NCI-H1436 treated with DMSO at 0.1 percent for 48 hours (cell line): Measurements from ENCODE around the gene DDIT3.
A peak's percentile ranks its signal among the peaks of the same experiment; 100 is the strongest.
"Not testable (repeated sequence)": the region's sequence is repeated elsewhere in the genome, so short reads cannot be mapped to it uniquely, and the experiment has no call there.

Source experiments
- DNase-seq: peaks from one replicate; lab custom pipeline; 2025; lab: John Stamatoyannopoulos, UW

Gene DDIT3, protein sequence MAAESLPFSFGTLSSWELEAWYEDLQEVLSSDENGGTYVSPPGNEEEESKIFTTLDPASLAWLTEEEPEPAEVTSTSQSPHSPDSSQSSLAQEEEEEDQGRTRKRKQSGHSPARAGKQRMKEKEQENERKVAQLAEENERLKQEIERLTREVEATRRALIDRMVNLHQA

GRCh38 chr12:57520053-57520818 is at the start of gene DDIT3:
Gene DDIT3, minus strand, starts transcription at chr12:57520514. Its CDS starts 3,108 bp downstream, at chr12:57517406.
- DNase-seq = peak; percentile 89

- DNase-seq = no peak
These were observed 49.5 kb upstream of the DDIT3 start for GRCh38 chr12:57569858-57570257.

DNA sequence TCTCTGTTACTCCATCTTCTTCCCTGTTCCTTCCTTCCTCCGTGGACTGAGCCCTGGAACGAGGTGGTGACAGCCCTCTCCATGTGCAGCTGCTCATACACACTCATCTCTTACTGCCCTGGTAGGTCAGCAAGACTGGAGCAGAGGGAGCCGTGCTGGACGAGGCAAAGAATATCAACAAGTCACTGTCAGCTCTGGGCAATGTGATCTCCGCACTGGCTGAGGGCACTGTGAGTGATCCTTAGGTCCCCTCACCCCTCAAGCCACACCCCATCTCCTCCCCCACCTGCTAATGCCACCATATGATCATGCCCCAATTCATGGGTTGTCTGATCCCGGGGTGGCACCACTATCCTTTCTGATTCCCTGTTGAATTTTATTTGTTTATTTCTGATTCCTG is 48.5 kb upstream of the DDIT3 start:
- no peak for DNase-seq

GRCh38 chr12:57564178-57564740 is 43.9 kb upstream of the DDIT3 start:
- no peak for DNase-seq

GRCh38 chr12:57563358-57563757 is 43.0 kb upstream of the DDIT3 start:
- DNase-seq = no peak

DNA sequence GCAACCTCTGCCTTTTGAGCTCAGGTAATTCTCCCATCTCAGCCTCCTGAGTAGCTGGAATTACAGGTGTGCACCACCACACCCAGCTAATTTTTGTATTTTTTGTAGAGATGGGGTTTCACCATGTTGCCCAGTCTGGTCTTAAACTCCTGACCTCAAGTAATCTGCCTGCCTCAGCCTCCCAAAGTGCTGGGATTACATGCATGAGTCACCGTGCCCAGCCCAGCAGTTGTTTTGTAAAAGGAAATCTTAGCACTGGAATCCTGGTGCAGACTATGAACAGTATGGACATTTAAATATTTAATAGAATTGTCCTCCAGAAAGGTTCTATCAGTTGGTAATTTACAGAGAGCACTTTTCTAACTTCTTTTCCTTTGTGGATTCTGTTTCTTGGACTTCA is 40.8 kb upstream of the DDIT3 start:
- not testable (repeated sequence) for DNase-seq

DNA sequence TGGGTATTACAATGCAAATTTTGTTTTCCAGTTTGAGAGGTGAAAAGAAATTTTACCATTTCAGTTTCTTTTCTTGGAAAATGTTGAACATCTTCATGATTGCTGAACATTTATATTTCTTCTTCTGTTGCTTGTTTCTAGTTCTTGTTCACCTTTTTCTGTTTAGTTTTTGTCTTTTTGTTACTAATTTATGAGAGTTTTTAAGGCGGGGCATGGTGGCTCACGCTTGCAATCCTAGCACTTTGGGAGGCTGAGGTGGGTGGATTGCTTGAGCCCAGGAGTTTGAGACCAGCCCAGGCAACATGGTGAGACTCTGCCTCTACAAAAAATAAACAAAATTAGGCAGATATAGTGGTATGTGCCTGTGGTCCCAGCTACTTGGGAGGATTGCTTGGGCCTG is 40.2 kb upstream of the DDIT3 start:
- DNase-seq = no peak

DNA sequence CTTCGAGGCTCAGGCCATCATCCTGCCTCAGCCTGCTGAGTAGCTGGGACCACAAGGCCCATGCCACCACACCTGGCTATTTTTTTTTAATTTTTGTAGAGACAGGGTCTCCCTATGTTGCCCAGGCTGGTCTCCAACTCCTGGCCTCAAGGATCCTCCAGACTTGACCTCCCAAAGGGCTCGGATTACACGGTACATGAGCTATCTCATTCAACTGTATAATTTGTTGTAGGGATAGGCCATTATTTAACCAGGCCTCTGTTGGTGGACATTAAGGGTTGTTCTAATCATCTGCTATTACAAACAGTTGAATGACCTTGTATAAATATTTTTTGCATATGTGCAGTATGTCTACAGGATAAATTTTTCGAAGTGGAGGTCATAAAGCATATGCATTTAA is 38.5 kb upstream of the DDIT3 start:
- no peak for DNase-seq

DNA sequence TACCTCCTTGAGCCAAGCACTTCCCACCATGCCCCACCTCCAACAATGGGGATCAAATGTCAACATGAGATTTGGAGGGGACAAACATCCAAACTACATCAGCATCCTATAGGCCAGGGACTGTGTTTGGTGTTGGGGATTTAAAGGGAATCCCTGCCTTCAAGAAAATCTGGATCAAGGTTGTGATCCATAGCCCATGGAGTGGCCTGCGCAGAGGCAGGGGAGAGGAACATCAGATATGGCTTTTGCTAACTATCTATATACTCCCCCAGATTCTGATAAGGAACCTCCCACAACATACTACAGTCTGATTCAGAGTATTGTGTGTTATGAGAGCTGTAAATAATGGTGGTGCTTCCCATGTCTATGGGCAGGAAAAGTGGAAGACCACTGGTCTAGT is 34.6 kb upstream of the DDIT3 start:
- no peak for DNase-seq

GRCh38 chr12:57554453-57554852 is 34.1 kb upstream of the DDIT3 start:
- DNase-seq = no peak

DNA sequence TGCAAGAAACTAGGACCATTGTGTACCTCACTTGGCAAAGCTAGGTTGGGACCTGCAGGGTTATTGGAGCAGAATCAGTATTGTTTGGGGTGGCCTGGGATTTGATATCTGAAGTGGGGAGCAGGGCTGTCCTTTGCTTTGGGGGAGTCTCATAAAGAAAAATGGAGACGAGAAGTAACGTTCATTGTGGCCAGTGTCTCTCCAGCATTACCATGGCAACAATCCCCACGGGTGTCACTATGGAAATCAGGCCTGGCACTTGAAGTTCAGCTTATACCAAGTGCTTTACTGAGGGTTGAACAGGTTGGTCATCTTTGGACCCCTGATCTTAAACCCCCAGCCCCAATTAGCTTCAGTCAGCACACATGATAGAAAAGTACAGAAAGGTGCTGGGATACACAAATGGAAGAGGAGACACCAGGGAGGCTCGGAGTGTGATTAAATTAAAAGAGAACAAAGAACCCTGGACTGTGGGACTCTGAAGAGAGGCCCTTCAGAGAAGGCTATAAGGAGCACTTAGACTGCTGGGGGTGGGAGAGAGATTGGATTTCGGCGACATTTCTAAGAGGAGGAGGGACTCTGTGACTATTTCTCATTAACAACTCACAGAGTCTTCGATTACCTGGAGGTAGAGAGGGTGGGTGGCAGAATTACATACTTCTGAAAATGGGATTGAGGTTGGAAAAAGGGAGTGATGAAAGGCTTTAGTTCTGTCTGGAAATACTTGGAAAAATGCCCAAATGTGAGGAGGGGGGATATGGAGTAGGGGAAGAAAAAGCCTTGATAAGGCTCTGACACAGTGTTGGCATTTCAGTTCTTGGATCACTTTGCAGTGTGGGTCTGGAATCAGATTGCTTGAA is 33.3 kb upstream of the DDIT3 start:
- peak; percentile 28 for DNase-seq

- DNase-seq = no peak
These were observed 32.6 kb upstream of the DDIT3 start for GRCh38 chr12:57552835-57553313.

DNA sequence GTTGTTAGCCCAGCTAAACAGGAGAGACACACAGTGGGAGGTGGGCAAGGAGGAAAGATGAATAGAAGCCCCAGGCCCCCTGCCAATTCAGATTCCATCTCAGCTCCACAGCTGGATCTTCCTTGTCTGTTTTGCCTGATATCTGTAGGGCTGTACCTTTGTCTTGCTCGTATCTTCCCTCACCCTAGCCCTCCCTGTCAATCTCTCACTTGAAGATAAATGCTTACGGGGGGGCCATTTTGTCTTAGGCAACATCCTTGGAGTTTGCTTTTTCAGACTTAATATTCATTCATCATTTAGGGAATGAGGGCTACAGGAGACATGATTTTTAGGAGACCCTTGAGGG is 32.0 kb upstream of the DDIT3 start:
- DNase-seq = no peak

DNA sequence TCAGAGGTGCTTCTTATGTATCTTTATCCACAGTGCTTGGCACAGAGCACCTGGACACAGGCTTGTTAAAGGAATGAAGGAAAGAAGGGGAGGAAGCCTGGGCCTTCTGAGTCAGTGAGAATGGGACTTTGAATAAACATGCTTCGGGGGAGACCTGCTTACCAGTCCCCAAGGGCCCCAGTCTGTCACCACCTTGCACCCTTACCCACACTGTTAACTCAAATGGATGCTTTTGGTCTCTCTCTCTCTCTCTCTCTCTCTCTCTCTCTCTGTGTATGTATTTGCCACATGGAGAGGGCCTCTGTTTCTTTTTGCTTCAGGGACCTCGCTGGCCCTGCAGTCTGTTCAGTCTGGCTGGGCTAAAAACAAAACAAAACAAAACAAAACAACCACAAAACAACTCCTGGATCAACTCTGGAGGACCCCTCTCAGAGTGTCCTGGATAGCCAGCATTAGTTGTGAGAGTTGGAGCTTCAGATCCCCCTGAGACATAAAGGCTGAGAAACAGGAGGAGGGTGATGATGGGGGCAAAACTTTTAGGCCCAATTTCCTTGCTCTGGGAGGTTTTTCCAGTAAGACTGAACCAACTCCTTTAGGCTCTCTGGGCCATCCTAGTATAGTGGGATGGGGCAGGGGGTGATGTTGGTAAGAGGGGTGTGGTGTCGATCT is 31.5 kb upstream of the DDIT3 start:
- DNase-seq = no peak

DNA sequence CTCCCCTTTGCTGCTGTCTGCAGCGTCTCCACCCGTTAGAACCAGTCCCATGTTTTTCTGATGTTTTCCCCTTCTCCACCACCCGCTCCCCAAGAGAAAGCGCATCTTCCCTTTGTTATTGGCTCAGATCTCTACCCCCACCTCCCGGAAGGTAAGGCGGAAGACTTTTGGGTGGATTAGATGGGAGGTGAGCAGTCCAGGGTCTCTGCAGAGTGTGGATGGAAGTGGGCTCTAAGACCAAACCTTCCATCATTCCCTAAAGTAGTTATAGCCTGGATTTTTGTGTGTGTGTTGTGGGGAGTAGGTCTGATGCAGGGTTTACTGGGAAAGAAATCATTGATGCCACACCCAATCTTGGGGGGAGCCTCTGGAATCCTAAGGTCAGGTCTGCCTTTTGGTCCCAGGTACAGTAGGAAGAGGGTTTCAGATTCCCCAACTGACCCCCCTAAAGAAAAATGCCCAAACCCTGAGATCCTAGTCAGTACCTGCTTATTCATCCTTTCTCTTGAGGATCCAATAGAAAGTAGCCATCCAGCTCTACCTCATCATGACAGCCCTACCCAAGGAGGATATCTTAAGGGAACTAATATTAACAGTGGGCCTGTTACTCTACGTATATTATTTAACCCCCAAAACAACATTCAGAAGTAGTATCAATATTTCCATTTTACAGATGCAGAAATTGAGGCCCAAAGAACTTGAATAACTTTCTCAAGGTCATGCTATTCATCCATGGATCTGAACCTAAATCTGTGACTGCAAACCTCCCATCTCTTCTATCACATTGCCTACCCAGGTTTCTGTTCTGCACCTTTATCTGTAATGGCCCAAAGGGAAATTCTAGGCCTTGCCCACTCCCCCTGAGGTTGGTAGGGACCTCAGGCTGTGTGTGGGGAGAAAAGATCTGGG is 30.6 kb upstream of the DDIT3 start:
- no peak for DNase-seq

- DNase-seq = no peak
These were observed 29.8 kb upstream of the DDIT3 start, which contains the start of gene KIF5A for GRCh38 chr12:57549909-57550640. Gene KIF5A, plus strand, starts transcription at chr12:57550044. Its CDS starts 228 bp downstream, at chr12:57550272.

DNA sequence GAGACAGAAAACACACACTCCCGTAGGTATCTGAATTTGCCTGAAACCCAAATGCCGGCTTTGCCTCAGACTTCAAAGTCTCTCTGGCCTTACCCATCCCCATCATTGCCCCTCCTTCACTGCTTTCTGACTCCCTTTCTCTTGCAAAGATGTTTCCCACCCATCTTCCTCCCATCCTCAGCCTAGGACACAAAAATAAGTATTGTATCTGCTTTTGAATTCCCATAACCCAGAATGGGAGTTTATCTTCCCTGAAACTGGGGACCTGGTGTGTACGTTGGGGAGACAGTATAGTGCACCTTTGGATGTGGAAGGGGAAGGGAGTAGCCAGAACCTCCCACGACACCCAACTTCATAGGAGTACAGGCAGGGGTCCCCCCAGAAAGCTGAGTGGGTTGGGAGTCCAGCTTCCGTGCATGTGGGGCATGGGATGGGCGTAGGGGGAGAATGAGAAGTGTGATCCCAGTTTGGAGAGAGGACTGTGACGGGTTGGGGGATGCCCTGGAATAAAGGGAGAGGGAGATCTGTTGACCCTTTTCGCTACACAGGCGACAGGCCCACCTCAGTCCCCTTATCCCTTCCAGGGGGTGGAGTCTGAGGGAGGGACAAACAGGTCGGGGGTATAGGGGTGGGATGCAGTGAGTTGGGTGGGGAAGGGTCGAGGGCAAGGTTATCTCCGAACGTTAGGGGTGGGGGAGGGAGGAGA is 29.0 kb upstream of the DDIT3 start:
- DNase-seq = no peak

DNA sequence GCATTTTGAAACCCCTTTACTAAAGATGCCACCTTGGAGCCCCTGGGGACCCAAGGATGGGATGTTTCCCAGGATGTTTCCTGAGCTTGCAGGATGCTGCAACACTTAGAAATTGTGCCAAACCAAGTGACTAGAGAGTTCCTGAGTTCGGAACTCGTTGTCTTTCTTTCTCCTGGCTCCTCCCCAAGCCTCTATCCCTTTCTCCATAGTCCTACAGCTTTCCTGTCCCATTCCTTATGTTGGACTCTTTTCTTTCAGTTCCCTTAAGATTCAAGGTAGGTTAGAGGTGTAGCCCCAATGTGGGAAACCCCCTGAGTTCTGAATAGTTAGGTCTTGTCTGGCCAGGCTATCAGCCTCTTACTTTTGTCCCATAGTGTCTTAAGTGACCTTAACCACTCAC is 28.2 kb upstream of the DDIT3 start:
- DNase-seq = no peak

GRCh38 chr12:57548013-57548315 is 27.6 kb upstream of the DDIT3 start:
- no peak for DNase-seq
